Activated T-helper 2 cell treated with anti-CD3 and anti-CD28 coated beads, Interferon-gamma antibody, Interleukin-2, Interleukin-4, amounts not matched to agents 10 μg/mL and 5 μg/mL and 100 μg/mL, durations not matched to agents 14 hours and 24 hours and 36 hours (primary cell): ENCODE results near the gene HOMER3. TPM values are rescaled to one million over a fixed set of nuclear protein-coding genes. Genes with fewer than 3 reads are reported as not detected.

Source experiments
- DNase-seq: peaks from one replicate; pipeline ENCODE4 v3.0.0; 2021; ENCODE audit warnings: low spot score
- H3K27ac Mint-ChIP-seq: one replicate; pipeline ENCODE4 v1.8.0; 2021; ENCODE audit warnings: mixed read lengths
- H3K27me3 Mint-ChIP-seq: one replicate; pipeline ENCODE4 v1.8.0; 2021; ENCODE audit warnings: low read depth, mixed read lengths
- H3K36me3 Mint-ChIP-seq: one replicate; pipeline ENCODE4 v1.8.0; 2021; ENCODE audit warnings: low read depth, mixed read lengths
- H3K4me1 Mint-ChIP-seq: one replicate; pipeline ENCODE4 v1.8.0; 2021; ENCODE audit warnings: low read depth, mixed read lengths
- H3K4me3 Mint-ChIP-seq: one replicate; pipeline ENCODE4 v1.8.0; 2021; ENCODE audit warnings: low read depth, mild to moderate bottlenecking, moderate library complexity, mixed read lengths
- H3K9me3 Mint-ChIP-seq: one replicate; pipeline ENCODE4 v1.8.0; 2021; ENCODE audit warnings: mixed read lengths
- intact Hi-C: fragments of 100-400 bp; cut with micrococcal nuclease; formaldehyde crosslinking; loops from one replicate; pipeline ENCODE4 v1.15.1; 2023
- total RNA-seq: library from RNA; stranded (reverse); gene quantifications from 2 replicates; pipeline ENCODE4 v1.2.3, GENCODE V29; 2022

Gene HOMER3
- total RNA-seq = 3.6 and 4.4 TPM in 2 replicates

DNA sequence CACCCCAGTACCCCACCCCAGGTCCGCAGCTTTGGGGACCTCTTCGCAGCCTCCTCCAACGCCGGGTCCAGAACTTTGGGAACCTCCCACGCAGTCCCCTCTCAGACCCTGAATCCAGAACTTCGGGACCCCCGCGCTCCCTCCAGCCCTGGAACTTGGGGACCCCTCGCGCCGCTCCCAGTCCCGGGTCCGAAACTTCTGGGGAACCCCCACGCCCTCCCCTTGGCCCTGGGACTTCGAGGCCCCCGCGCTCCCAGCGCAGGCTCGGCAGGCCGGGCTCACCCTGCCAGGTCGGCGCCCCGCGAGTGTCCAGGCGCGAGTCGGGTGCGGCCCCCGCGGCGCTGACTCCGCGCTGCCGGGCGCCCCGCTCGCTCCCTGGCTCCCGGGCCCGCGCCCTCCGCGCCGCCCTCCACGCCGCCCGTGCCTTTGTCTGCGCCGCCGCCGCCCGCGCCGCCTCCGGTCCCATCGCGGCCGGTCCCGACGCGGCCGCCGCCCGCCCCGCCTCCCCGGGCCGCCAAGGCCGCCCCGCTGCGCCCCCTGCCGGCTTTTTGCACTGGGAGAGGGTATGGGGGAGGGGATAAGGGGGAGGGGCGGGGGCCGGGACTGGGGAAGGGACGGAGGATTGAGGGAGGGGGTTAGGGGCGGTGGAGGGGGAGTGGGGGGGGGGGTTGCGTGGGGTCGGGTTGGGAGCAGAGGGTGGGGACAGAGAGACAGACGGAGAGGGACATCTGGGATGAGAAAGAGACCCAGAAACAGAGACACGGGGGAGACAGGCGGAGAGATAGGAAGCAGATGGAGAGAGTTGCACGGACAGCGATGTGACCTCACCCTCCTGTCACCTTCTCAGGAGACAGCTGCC lies at the start of gene HOMER3:
HOMER3 (minus strand) TSS at position 449 of the 859 bp plus-strand sequence. CDS start 2,235 bp downstream, outside the sequence.
- H3K36me3 Mint-ChIP-seq = no peaks in the 10 kb centered on the region
- intact Hi-C loops = loop anchor here (2.0 kb wide), 1 partner anchor 22 kb away; the partner anchor contains the start of genes COPE and DDX49
- H3K27me3 Mint-ChIP-seq = peaks cover 31% of the 10 kb centered on the region
- H3K4me1 Mint-ChIP-seq = peaks cover 2% of the 10 kb centered on the region
- no peak within 1 kb of the TSS for H3K27ac Mint-ChIP-seq
- H3K9me3 Mint-ChIP-seq = no peaks in the 10 kb centered on the region
- H3K4me3 Mint-ChIP-seq = peak within 1 kb of the TSS; percentile 51
- peak; percentile 61 for DNase-seq

DNA sequence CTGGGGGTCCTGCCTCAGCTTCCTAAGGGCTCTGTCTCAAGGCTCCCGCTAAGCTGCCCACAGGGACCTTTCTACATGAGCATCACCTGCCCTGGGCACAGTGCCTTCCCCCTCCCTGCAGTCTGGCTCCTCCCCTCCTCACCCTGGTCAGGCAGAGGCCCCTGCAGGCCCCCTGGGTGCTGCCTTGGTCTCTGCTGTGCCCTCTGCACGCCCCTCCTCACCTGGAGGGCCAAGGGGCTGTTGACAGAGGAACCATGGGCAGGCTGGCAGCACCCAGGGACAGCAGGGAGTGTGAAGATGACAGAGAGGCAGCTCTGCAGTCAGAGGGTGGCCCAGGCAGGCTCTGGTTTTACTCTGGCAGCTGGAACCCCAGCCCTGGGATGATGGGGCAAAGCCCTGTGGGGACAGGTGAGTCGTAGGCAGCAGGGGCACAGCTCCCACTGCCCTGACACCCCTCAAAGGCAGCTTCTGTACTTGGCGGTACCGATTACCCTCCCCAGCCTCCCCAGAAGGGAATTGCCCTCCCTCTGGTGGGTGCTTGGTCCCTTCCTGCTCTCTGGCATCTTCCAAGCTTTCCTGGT lies 49.2 kb upstream of the HOMER3 start:
- Mint-ChIP-seq H3K27ac (no peak overlapping the region), H3K4me1 (no peaks in the 10 kb centered on the region), H3K4me3 (no peak overlapping the region), H3K9me3 (no peaks in the 10 kb centered on the region), H3K27me3 (peaks cover 14% of the 10 kb centered on the region), H3K36me3 (peaks cover 34% of the 10 kb centered on the region)
- DNase-seq = no peak
- intact Hi-C loops = no loop called here

DNA sequence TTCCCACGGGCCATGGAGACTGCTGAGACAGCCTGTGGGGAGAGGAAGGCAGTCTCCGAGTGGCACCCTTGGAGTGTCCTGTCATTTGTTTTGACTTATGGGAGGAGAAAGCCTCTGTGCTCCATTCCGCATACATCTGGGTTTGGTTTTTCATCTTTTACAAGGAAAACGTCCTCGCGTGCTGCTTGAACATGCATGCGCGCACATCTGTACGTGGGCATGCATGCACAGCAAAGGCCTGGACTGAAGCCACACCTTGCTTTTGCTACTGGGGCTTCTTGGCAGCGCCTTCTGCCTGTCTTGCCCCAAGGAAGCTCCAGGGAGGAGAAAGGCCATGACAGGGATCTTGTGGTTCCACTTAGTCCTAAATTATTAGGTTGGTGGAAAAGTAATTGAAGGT lies 48.3 kb upstream of the HOMER3 start:
- intact Hi-C loops = no loop called here
- no peak overlapping the region for H3K4me3 Mint-ChIP-seq

DNA sequence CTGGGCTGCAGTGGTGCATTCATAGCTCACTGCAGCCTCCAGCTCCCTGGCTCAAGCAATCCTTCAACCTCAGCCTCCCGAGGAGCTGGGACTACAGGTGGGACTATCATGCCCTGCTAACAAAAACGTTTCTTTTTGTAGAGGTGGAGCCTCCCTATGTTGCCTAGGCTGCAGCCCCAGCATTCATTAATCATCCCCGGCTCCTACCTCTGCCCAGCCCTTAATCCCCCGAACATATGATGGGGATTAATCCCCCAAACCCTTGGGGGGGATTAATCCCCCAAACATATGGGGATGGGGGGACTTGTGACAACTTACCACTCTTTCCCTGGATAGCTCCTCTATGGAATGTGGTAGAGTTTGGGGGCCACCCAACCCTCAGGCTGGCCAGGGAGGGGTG lies 46.4 kb upstream of the HOMER3 start:
- no peak for DNase-seq
- Mint-ChIP-seq H3K4me3 (no peak overlapping the region), H3K9me3 (no peaks in the 10 kb centered on the region), H3K27ac (no peak overlapping the region), H3K27me3 (peaks cover 23% of the 10 kb centered on the region), H3K36me3 (peaks cover 8% of the 10 kb centered on the region), H3K4me1 (no peaks in the 10 kb centered on the region)
- intact Hi-C loops = no loop called here

More for the DNA sequence above, 48.3 kb upstream of the HOMER3 start:
- H3K36me3 Mint-ChIP-seq = peaks cover 27% of the 10 kb centered on the region
- no peak overlapping the region for H3K27ac Mint-ChIP-seq
- no peak for DNase-seq
- no peaks in the 10 kb centered on the region for H3K4me1 Mint-ChIP-seq
- peaks cover 19% of the 10 kb centered on the region for H3K27me3 Mint-ChIP-seq
- no peaks in the 10 kb centered on the region for H3K9me3 Mint-ChIP-seq

DNA sequence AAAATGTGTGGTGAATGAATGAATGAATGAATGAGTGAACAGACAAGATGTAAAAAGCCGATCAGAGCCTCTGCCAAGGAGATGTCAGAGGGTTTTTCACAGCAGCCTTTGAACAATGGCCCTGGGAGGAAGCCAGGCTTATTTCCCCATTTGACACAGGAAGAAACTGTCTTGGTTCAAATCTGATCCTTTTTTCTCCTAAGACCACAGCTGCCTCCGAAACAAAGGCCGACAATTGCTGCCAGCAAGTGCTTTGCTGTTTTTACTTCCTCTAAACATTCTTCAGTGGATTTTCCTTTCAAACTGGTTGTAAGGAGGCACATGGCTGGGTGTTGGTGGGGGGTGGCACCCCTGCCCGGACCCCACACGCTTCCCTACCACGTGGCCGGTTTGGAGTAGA lies 44.2 kb upstream of the HOMER3 start:
- intact Hi-C loops = no loop called here
- H3K9me3 Mint-ChIP-seq = no peaks in the 10 kb centered on the region
- H3K27ac Mint-ChIP-seq = no peak overlapping the region
- DNase-seq = no peak
- peaks cover 27% of the 10 kb centered on the region for H3K27me3 Mint-ChIP-seq
- H3K36me3 Mint-ChIP-seq = no peaks in the 10 kb centered on the region
- no peak overlapping the region for H3K4me3 Mint-ChIP-seq
- no peaks in the 10 kb centered on the region for H3K4me1 Mint-ChIP-seq

DNA sequence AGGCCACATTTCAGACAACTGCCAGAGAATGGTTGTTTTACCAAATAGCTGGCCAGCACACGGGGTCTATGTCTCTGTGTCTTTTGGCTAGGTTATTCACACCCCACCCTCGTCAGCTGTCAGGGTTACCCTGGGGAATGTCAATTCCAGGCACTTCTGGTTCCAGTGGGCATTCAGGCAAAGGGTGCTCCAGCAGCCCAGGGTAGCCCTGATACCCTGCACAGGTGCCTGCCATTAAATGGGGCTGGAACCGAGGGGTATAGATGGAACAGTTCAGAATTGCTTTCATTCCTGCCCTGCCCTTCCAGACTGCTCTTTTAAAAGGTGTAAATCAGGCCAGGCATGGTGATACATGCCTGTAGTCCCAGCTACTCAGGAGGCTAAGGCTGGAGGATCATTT lies 43.2 kb upstream of the HOMER3 start:
- Mint-ChIP-seq H3K27ac (no peak overlapping the region), H3K4me1 (no peaks in the 10 kb centered on the region), H3K36me3 (no peaks in the 10 kb centered on the region), H3K9me3 (no peaks in the 10 kb centered on the region), H3K27me3 (peaks cover 27% of the 10 kb centered on the region), H3K4me3 (no peak overlapping the region)
- DNase-seq = no peak
- intact Hi-C loops = no loop called here

DNA sequence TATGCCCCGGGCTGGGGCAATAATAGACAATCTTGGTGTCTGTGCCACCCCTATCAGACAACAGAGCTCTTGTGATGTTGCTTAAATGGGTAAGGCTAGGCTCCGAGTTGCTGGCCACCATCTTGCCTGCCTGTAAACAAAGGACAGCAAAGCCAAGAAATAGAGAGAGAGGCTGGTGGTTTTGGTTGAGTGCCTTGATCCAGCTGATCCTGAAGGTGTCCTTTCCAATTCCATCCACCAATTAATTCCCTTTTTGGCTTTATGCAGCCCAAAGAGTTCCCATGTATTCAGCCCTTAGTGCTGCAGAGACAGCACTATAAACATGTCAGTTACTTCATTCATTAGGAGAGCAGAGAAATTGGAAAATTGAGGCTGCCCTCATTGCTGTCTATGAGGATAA lies 41.7 kb upstream of the HOMER3 start:
- Mint-ChIP-seq H3K9me3 (no peaks in the 10 kb centered on the region), H3K27ac (no peak overlapping the region), H3K27me3 (peaks cover 27% of the 10 kb centered on the region), H3K4me1 (no peaks in the 10 kb centered on the region), H3K36me3 (no peaks in the 10 kb centered on the region), H3K4me3 (no peak overlapping the region)
- no peak for DNase-seq
- intact Hi-C loops = no loop called here

DNA sequence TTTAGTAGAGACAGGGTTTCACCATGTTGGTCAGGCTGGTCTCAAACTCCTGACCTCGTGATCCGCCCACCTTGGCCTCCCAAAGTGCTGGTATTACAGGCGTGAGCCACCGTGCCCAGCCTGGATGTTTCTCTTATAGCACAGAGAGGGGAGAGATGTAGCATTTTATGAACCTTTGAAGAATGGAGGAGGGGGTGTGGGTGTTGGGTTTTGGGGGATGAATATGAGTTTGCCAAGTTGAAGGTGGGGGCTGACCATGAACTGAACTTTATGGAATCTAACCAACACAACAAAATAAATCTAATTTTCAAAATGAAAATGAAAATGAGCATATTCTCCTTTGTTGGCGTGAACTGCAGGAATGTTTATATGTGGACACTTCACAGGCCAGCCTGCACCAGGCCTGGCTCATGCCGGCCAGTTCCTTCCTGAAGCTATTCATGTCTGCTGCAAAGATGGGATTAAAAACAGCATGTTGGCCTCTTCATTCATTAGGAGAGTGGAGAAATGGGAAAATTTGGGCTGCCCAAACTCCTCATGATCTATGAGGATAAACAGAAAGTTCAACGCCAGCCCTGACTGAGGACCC lies 39.5 kb upstream of the HOMER3 start:
- H3K36me3 Mint-ChIP-seq = no peaks in the 10 kb centered on the region
- no peak for DNase-seq
- H3K4me1 Mint-ChIP-seq = no peaks in the 10 kb centered on the region
- H3K9me3 Mint-ChIP-seq = no peaks in the 10 kb centered on the region
- H3K4me3 Mint-ChIP-seq = no peak overlapping the region
- intact Hi-C loops = no loop called here
- H3K27me3 Mint-ChIP-seq = peaks cover 16% of the 10 kb centered on the region
- no peak overlapping the region for H3K27ac Mint-ChIP-seq

DNA sequence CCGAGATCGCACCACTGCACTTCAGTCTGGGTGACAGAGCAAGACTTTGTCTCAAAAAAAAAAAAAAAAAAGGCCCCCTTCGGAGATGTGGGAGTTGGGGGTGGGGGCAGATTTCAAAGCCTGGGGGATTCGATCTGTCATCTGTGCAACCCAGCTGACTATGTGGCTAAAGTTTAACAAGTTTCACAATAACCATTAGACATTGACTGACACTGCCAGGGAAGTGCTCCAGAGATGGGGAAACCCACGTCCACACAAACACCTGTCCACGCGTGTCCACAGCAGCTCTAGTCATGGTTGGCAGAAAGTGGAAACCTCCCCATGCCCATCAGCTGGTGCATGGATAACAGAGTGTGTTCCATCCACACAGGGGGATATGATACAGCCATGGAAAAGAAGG lies 37.6 kb upstream of the HOMER3 start:
- no peak for DNase-seq
- Mint-ChIP-seq H3K27ac (no peak overlapping the region), H3K4me3 (no peak overlapping the region), H3K27me3 (peaks cover 7% of the 10 kb centered on the region), H3K9me3 (no peaks in the 10 kb centered on the region), H3K36me3 (no peaks in the 10 kb centered on the region), H3K4me1 (no peaks in the 10 kb centered on the region)
- intact Hi-C loops = no loop called here

DNA sequence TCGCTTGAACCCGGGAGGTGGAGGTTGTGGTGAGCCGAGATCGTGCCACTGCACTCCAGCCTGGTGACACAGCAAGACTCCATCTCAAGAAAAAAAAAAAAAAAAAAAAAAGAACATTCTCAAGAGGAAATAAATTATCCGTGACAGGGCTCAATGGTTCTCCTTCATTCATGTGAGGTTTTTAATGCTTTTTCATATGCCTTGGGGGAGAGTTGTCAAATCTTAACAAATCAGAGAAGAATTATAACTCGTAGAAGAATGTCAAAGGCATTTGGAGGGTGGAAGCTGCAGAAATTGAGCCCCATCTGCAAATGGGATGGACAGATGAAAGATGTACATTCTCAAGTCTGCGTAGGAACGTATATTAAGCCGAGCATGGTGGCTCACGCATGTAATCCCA lies 34.9 kb upstream of the HOMER3 start:
- Mint-ChIP-seq H3K4me3 (no peak overlapping the region), H3K27ac (no peak overlapping the region), H3K27me3 (no peaks in the 10 kb centered on the region), H3K9me3 (no peaks in the 10 kb centered on the region), H3K36me3 (no peaks in the 10 kb centered on the region), H3K4me1 (peaks cover 3% of the 10 kb centered on the region)
- intact Hi-C loops = no loop called here
- DNase-seq = no peak

DNA sequence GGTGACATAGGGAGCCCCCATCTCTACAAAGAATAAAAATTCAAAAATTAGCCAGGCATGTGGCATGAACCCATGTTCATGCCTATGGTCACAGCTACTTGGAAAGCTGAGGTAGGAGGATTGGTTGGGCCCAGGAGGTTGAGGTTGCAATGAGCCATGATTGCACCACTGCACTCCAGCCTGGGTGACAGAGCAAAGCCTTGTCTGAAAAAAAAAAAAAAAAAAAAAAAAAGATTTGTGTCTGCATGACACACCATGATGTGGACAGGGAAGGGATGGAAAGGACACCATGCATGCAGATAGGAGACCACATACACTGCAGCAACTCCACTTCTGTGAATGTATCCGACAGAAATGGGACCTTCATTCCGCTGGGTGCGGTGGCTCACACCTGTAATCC lies 34.0 kb upstream of the HOMER3 start:
- Mint-ChIP-seq H3K27me3 (no peaks in the 10 kb centered on the region), H3K9me3 (no peaks in the 10 kb centered on the region), H3K4me3 (no peak overlapping the region), H3K4me1 (peaks cover 3% of the 10 kb centered on the region), H3K27ac (no peak overlapping the region), H3K36me3 (no peaks in the 10 kb centered on the region)
- no peak for DNase-seq
- intact Hi-C loops = no loop called here

DNA sequence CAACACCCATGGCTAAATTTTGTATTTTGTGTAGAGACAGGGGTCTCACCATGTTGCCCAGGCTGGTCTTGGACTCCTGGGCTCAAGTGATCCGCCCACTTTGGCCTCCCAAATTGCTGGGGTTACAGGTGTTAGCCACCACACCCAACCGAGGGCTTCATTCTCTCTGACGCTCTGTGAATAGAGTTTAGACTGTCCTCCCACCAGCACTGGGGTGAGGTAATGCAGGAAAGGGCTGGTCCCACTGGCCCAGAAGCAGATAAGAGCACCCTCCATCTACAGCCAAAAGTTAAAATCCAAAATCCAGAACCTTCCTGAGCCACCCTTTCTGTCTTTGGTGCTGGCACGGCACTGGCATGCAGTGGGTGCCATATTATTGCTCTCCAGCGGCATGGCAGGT lies 31.8 kb upstream of the HOMER3 start:
- Mint-ChIP-seq H3K4me1 (peaks cover 3% of the 10 kb centered on the region), H3K27me3 (no peaks in the 10 kb centered on the region), H3K27ac (no peak overlapping the region), H3K36me3 (no peaks in the 10 kb centered on the region), H3K9me3 (no peaks in the 10 kb centered on the region), H3K4me3 (no peak overlapping the region)
- no peak for DNase-seq
- intact Hi-C loops = no loop called here

DNA sequence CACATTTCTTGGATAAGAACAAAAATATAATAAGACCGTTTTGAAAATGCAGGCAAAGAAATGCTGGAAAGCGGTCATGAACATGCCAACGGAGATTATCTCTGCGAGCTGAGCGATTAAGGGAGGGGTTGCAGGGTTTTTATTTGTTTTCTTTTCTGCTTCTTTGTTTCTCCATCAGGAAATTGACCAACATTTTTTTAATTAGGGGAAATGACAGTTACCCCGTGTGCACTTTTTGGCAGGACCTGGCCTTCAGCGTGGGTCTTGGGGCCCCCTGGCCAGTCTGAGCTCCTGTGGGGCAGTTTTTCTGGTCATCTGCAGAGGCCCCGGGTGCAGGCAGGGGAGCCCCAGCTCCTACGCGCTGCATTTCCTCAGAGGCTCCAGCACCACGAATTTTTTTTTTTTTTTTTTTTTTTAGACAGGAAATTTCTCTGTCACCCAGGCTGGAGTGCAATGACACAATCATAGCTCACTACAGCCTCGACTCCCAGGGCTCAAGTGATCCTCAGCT lies 31.3 kb upstream of the HOMER3 start:
- Mint-ChIP-seq H3K4me3 (no peak overlapping the region), H3K36me3 (no peaks in the 10 kb centered on the region), H3K27me3 (no peaks in the 10 kb centered on the region), H3K27ac (no peak overlapping the region), H3K9me3 (no peaks in the 10 kb centered on the region), H3K4me1 (peaks cover 3% of the 10 kb centered on the region)
- intact Hi-C loops = no loop called here
- no peak for DNase-seq
